Stimulated activated naive CD4-positive, alpha-beta T cell (primary cell): Measurements from ENCODE around the gene CHRNA10.

Experiments used
- DNase-seq, 6 experiments: peaks; one replicate each; lab custom pipeline; 2025; lab: John Stamatoyannopoulos, UW

CHRNA10 gene, protein sequence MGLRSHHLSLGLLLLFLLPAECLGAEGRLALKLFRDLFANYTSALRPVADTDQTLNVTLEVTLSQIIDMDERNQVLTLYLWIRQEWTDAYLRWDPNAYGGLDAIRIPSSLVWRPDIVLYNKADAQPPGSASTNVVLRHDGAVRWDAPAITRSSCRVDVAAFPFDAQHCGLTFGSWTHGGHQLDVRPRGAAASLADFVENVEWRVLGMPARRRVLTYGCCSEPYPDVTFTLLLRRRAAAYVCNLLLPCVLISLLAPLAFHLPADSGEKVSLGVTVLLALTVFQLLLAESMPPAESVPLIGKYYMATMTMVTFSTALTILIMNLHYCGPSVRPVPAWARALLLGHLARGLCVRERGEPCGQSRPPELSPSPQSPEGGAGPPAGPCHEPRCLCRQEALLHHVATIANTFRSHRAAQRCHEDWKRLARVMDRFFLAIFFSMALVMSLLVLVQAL

DNA sequence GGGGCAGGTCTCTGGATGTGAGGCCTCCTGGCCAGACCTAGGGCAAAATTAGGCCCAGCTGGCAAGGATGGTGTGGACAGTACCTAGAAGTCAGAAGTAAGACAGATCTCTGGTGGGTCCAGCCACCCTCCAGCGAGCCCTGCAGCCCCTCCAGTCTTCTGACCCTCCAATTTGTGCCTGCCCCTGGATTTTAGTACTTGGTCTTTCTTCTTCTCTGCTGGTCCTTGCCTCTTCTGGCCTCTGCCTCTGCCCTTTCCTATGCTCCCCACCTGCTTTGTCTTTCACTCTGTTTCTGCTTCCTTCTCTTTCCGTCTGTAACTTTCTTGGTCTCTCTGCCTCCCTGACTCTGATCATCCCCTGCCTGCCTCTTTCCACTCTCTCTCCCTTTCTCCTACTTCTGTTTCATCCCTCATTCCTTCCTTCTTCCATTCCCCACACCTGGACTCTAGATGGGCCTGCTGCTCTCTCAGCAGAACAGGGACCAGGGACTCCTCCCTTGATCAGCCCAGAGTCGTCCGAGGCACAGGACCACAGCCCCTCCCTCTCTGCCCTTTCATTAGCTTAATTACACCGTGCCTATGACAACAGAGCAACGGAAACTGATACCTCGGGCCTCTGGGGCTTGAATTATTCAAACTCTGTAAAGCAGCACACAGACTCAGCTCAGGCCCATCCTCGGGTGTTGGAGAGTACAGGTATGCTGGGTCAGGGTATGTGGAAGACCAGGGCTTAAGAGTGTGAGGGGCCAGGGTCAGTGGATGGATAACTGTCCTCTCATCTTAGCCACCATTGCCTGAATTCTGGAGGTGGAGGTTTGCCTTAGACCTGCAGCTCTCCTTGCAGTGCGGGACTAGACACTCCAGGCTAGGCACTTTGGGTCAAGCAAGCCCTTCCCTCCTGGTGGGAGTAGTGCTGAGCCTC, at the start of gene CHRNA10:
CHRNA10 (minus strand) TSS at position 51 of the 921 bp plus-strand sequence. CDS start 72 bp downstream, outside the sequence.
- DNase-seq, result no peak

DNA sequence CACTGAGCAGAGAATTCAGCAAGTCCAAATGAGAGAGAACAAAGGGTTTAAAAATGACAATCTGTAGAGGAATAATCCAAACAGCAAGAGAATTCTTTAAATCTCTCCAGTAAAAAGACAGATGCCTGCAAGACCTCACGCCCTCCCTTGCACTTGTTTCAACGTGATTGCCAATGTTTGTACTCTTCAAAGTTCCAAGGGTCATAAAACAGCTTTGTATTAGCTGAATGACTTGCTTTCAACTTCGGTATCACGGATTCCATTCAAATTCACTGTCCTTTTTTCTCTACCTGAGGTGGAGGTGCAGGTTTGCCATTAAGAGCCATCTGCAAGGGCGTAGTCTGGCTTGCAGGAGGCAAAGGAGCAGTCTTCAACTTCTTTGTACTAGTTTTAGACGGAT, 41.1 kb upstream of the CHRNA10 start:
- DNase-seq, result no peak

DNA sequence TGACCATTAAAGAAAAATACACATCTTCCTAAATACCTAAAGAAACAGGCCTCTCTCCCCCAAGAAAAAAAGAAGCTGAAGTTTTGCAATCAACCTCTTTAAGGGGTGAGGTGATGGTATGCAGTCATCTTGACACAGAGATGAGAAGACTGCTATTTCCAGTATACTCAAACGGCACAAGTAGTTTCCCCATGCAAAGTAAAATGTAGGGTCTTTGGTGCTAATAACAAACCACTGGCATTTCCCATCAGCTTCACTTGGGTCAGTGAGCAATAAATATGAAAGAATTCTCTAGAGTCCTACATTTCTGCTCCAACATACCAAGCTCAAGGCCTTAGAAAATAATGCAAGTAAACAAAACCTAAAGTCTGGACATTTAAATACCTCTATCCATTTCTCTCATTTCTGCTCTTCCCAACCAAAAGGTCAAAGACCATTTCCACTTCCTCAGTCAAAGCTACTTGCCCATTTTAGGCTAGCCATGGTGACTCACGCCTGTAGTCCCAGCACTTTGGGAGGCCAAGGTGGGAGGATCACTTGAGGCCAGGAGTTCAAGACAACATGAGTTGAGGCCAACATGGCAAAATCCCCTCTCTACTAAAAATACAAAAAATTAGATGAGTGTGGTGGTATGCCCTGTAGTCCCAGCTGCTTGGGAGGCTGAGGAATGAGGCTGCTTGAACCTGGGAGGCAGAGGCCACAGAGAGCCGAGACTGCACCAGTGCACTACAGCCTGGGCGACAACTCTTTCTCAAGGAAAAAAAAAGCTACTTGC, 39.5 kb upstream of the CHRNA10 start:
- DNase-seq, result no peak

DNA sequence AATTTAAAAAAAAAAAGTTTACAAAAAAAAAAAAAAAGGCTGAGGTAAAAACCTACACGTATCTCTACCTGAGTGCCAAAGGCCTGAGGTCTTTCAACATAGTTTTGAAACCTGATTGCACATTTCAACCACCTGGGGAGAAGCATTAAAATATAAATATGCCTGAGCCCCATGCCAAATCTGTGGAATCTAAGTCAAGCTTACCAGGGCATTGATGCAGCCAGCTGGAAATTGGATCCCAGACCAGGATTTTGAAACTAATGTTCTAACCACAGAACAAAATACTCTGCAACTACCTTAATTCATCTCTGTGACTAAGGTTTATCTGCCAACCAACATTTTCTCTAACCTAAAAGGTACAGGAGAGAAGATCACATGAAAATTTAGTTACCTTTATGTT, 38.8 kb upstream of the CHRNA10 start:
- no peak for DNase-seq

DNA sequence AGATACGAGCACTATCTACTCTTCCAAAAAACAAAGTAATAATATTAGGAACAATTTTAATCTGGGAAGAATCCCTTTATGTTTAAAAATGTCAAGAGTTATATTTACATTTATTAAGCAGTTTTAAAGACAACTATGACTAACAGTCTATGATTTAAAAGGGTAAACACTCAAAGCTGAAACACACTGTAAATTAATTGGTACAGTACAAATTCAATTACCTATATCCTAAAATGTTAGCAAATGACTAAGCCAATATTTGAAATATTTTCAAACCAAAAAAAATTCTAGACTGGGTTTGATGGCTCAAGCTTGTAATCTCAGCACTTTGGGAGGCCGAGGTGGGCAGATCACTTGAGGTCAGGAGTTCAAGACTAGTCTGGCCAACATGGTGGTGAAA, 36.0 kb upstream of the CHRNA10 start:
- no peak for DNase-seq

DNA sequence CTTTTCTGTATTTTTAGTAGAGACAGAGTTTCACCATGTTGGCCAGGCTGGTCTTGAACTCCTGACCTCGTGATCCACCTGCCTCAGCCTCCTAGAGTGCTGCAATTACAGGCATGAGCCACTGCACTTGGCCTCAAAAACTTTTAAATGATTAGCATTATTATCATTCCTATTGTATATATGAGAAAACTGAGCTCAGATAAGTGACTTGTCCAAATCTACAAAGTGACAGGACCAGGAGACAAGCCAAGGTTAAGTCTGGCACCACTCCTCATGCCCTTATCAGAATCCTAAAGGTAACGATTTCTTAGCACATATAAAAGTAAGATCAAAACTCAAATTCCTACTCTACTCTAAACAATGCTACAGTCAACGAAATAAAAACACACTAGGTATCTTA, 32.2 kb upstream of the CHRNA10 start:
- no peak for DNase-seq

DNA sequence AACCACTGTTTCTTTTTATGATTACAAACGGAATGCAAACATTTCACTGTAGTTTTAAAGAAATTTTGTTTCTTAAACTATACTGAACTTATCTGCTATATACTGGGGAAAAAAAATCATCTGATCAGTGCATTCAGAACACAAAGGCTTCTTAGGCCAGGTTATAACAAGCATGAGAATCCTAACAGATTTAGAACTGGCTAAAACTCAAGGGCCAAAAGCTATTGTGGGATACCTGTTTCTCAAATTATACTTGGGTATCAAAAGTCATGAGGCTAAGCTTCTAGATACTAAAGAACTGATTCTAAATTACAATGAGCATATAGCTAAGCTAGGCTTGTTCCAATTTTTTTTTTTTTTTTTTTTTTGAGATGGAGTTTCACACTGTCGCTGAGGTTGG, 29.7 kb upstream of the CHRNA10 start:
- DNase-seq, result no peak

DNA sequence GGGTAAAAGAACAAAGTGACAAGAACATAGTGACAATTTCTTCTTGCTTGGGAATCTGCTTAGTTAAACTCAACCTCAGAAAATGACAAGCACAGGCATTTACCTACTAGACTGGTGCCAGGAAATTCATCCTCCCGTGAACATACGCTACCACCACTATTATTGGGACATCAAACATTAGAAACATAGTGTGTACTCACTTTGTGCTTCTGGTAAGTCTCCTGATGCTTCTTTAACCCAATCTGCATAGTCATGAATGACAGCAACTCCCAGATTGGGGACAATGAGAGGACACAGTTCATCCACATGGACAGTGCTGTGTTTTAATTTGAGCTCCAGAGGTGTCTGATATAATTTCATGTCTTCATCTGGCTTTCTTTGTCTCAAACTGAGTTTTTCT, 29.2 kb upstream of the CHRNA10 start:
- DNase-seq, result no peak

DNA sequence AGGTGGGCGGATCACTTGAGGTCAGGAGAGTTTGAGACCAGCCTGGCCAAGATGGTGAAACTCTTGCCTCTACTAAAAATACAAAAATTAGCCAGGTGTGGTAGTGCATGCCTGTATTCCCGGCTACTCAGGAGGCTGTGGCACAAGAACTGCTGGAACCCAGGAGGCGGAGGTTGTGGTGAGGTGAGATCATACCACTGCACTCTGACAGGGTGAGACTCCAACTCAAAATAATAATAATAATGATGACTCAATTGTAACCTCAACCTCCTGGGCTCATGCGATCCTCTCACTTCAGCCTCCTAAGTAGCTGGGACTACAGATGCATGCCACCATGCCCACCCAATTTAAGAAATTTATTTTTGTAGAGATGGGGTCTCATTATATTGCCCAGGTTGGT, 15.6 kb upstream of the CHRNA10 start:
- no peak for DNase-seq

DNA sequence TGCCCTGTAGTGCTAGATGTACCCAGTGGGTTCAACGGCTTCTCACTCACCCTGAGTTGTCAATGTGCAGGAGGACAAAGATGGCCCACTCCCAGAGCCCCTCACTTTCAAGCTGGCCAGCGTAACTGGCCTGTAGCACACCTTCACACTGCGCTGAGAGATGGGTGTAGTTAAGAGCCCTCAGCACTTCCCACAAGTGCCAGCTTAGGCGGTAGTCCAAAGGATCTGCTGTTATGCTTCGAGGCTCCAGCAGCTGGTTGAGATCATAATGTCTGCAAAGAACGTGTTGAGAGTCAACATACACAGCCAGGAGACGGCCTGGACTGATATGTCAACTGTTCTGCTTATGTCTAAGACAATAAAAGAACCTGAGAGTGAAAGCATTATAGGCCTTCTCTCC, 14.7 kb upstream of the CHRNA10 start:
- no peak for DNase-seq

DNA sequence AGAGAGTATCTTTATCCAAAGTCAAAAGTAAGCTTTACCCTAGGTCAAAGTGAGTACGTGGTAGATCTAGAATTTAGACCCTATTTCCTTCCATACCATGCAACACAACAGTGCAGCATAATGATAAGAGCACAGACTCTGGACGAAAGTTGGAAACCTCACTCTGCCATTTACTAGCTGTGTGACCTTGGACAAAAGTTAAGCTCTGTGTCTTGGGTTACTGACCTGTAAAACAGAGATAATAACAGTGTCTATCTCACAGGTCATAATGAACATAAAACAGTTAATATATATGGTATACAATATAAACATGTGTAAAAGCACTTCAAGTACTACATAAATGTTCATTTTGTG, 13.6 kb upstream of the CHRNA10 start:
- DNase-seq, result no peak

DNA sequence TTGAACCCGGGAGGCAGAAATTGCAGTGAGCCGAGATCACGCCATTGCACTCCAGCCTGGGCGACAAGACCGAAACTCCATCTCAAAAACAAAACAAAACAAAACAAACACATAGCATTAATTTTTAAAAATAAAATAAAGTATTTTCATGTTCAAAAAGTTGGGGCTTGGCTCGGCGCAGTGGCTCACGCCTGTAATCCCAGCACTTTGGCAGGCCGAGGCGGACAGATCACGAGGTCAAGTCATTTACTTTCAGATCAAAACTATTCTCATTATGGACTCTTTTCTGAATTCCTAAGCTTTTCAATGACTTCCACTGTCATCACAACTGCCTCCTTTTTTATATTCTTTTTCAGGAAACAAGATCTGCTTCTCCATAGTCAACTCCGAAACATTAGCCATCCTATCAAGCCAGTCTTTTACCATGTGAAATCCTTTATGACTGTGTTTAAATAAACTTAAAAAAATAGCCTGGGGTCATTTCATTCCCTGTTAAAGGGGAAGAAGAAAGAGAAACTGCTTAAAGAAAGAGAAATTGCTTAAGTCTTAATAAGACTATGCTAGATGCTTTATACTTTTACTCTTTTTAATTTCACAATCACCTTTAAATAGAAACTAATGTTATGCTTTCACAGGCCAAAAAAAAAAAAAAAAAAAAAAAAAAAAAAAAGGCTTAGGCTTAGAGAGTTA, 13.1 kb upstream of the CHRNA10 start:
- no peak for DNase-seq

DNA sequence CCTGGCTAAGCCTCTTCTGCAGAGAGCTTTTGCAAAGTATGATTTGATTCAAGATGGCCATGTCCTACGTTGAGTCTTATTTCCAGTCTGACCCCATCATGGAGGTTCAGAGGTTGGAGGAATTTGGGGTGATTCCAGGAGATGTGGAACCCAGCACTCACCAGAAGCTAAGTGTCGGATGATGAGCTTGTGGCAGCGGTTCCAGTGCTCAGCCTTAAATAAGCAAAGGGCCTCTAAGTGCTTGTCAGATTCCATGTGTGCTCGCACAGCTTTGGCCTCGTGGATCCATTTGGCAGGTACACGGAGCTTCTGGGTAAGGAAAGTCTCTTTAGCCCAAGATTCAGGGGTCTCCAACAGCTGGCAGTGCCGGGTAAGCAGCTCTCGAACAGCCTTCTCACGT, 11.9 kb upstream of the CHRNA10 start:
- no peak for DNase-seq

DNA sequence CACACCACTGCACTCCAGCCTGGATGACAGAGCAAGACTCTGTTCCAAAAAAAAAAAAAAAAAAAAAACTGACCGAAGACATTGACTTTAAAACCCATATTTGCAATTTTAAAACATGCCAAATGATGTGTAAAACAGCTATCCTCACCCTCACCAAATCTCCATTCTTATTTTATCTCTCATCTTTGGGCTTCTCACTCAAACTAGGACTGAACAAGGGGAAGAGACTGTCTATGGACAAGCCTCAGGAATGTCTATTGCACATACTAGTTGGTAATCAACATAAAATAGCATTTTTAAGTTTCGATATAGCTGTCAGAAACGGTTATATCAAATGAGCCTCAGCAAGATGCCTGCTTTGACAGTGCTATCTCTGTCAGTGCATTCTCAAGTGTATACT, 7.9 kb upstream of the CHRNA10 start:
- DNase-seq, result no peak

DNA sequence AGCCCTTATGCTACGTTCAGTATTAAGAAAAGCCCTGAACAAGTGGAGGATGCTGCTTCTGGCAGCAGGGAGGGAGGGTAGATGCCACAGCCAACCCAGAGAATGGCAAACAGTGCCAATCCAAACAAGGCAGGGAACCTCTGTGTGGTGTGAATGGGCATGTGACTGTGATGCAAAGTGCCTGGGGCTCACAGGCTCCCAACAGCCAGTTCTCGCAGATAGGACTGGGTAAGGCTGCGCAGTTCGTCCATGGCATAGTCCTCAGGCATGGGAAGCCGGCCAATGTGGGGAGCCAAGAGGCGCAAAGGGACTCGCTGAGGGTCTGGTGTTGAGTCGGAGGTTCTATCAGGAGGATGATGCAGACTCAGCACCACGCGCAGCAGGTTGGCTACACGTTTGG, 4.8 kb upstream of the CHRNA10 start:
- no peak for DNase-seq

DNA sequence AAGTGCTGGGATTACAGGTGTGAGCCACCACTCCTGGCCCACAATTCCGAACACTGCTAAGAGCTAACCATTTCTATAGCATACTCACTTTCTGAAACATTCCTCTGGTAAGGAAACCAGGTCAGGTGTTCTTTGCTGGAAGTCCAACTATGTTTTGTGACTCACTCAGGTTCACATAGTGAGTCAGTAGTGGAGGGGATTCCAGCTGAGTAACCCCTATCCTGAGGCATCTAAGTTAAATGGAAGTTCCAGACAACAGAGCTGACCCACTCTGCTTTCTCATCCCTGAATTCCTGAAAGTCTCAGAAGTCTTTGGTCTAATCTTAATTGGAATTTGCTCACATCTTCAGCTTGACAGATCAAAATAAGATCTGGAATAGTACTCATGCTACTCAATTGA, 3.0 kb upstream of the CHRNA10 start:
- no peak for DNase-seq

DNA sequence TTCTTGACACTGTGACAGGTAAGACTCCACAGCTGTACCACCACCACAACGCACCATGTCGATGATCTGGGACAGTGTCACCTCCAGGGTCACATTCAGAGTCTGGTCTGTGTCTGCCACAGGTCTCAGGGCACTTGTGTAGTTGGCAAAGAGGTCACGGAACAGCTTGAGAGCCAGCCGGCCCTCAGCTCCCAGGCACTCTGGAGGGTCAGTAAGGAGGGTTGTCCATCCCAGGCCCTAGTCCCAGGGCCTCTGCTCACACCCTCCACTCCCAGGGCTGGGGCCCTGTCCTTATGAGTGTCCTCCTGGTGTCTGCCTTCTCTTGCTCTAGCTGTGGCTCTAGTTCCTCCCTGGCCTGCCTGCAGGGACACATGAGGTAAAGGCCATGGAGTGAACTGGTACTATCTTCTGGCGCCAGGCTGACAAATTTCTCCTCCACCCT, 1.4 kb downstream of the CHRNA10 start:
- DNase-seq, result no peak

DNA sequence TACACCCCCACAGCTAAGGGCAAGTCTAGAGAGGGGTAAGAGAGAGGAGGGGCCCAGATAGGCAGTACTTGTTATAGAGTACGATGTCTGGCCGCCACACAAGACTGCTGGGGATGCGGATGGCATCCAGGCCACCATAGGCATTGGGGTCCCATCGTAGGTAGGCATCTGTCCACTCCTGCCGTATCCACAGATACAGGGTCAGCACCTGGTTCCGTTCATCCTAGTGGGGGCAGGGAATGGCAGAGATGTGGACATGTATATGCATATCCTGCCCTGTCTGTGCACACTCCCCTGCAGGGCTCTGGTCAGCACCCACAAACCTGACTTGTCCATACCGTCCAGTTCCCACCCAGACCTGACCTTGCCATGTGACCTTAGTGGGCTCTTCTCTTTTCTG, 2.1 kb downstream of the CHRNA10 start:
- no peak for DNase-seq

DNA sequence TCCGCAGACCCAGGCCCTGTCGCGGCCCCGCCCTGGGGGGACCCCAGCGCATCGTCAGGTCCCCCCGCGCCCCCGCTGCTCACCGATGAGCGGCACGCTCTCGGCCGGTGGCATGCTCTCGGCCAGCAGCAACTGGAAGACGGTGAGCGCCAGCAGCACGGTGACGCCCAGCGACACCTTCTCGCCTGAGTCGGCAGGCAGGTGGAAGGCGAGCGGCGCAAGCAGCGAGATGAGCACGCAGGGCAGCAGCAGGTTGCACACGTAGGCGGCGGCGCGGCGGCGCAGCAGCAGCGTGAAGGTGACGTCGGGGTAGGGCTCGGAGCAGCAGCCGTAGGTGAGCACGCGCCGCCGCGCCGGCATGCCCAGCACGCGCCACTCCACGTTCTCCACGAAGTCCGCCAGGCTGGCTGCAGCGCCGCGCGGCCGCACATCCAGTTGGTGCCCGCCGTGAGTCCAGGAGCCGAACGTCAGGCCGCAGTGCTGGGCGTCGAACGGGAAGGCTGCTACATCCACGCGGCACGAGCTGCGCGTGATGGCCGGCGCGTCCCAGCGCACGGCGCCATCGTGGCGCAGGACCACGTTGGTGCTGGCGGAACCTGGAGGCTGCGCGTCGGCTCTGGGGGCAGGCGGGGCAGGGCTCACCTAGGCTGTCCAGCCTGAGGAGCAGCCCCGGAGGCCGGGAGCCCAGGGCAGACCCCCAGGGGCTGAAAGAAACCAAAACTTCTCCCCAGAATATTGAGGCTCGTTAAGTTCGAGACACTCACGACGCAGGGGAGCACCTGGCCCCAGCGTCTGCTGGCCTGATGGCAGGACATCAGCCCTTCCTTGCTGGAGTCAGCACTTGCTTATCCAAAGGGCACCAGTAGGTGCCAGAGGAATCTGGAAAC, 3.8 kb downstream of the CHRNA10 start:
- no peak for DNase-seq

DNA sequence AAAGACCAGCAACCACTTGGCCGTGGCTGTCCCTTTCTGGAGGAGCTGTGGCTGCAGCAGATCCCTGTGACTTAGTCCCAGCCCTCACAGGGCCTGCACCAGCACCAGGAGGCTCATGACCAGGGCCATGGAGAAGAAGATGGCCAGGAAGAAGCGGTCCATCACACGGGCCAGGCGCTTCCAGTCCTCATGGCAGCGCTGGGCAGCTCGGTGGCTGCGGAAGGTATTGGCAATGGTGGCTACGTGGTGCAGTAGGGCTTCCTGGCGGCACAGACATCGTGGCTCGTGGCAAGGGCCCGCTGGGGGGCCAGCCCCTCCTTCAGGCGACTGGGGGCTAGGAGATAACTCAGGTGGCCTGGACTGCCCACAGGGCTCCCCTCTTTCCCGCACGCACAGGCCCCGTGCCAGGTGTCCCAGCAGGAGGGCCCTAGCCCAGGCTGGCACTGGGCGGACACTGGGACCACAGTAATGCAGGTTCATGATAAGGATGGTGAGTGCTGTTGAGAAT, 5.1 kb downstream of the CHRNA10 start:
- DNase-seq, result no peak
